Ishikawa (cell line): ENCODE results near the gene TEX48.

ENCODE experiments used
- CEBPB ChIP-seq: IDR thresholded peaks from 2 replicates; pipeline ENCODE4 v1.6.1; 2012
- CREB1 ChIP-seq: IDR thresholded peaks from 2 replicates; pipeline ENCODE4 v1.6.1; 2012; ENCODE audit warnings: low read depth
- EGR1 ChIP-seq: IDR thresholded peaks from 2 replicates; pipeline ENCODE4 v1.6.1; 2012
- EP300 ChIP-seq: IDR thresholded peaks from 2 replicates; pipeline ENCODE4 v1.6.1; 2012; ENCODE audit warnings: borderline replicate concordance
- FOXM1 ChIP-seq: IDR thresholded peaks from 2 replicates; pipeline ENCODE4 v1.6.1; 2012; ENCODE audit warnings: low read depth, borderline replicate concordance
- MAX ChIP-seq: IDR thresholded peaks from 2 replicates; pipeline ENCODE4 v1.6.1; 2012
- NFIC ChIP-seq: IDR thresholded peaks from 2 replicates; pipeline ENCODE4 v1.6.1; 2012
- RAD21 ChIP-seq: IDR thresholded peaks from 2 replicates; pipeline ENCODE4 v1.6.1; 2012; ENCODE audit warnings: low read depth
- TAF1 ChIP-seq: IDR thresholded peaks from 2 replicates; pipeline ENCODE4 v1.6.1; 2012; ENCODE audit warnings: low read depth, mild to moderate bottlenecking
- TCF12 ChIP-seq: IDR thresholded peaks from 2 replicates; pipeline ENCODE4 v1.6.1; 2012; ENCODE audit warnings: low read depth
- TEAD4 ChIP-seq: IDR thresholded peaks from 2 replicates; pipeline ENCODE4 v1.6.1; 2012
- YY1 ChIP-seq: IDR thresholded peaks from 2 replicates; pipeline ENCODE4 v1.6.1; 2012; ENCODE audit warnings: low read depth
- ZBTB7A ChIP-seq: IDR thresholded peaks from 2 replicates; pipeline ENCODE4 v1.6.1; 2012; ENCODE audit warnings: low read depth
- TF ChIP-seq, protein P1 (sequence below): IDR thresholded peaks from 2 replicates; pipeline ENCODE4 v1.6.1; 2012; ENCODE audit warnings: low read depth, mild to moderate bottlenecking
- TF ChIP-seq, protein P2 (sequence below): IDR thresholded peaks from 2 replicates; pipeline ENCODE4 v1.6.1; 2012

The TEX48 gene

DNA sequence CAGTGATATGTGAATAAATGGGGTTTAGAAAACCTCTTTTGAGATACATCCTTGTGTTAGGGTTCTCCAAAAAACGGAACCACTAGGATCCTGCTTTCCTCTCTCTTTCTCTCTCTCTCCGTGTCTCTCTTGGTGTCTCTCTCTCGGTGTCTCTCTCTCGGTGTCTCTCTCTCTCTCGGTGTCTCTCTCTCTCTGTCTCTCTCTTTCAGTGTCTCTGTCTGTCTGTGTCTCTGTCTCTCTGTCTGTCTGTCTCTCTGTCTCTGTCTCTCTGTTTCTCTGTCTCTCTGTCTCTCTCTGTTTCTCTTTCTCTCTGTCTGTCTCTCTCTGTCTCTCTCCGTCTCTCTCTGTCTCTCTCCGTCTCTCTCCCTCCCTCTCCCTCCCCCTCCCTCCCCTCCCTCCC lies 7.8 kb upstream of the TEX48 start:
- TF ChIP-seq RAD21 (no peak), TAF1 (no peak), EP300 (no peak), TEAD4 (no peak), EGR1 (no peak), TCF12 (no peak)
- TF ChIP-seq, protein P1, sequence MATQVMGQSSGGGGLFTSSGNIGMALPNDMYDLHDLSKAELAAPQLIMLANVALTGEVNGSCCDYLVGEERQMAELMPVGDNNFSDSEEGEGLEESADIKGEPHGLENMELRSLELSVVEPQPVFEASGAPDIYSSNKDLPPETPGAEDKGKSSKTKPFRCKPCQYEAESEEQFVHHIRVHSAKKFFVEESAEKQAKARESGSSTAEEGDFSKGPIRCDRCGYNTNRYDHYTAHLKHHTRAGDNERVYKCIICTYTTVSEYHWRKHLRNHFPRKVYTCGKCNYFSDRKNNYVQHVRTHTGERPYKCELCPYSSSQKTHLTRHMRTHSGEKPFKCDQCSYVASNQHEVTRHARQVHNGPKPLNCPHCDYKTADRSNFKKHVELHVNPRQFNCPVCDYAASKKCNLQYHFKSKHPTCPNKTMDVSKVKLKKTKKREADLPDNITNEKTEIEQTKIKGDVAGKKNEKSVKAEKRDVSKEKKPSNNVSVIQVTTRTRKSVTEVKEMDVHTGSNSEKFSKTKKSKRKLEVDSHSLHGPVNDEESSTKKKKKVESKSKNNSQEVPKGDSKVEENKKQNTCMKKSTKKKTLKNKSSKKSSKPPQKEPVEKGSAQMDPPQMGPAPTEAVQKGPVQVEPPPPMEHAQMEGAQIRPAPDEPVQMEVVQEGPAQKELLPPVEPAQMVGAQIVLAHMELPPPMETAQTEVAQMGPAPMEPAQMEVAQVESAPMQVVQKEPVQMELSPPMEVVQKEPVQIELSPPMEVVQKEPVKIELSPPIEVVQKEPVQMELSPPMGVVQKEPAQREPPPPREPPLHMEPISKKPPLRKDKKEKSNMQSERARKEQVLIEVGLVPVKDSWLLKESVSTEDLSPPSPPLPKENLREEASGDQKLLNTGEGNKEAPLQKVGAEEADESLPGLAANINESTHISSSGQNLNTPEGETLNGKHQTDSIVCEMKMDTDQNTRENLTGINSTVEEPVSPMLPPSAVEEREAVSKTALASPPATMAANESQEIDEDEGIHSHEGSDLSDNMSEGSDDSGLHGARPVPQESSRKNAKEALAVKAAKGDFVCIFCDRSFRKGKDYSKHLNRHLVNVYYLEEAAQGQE = no peak
- TF ChIP-seq, protein P2, sequence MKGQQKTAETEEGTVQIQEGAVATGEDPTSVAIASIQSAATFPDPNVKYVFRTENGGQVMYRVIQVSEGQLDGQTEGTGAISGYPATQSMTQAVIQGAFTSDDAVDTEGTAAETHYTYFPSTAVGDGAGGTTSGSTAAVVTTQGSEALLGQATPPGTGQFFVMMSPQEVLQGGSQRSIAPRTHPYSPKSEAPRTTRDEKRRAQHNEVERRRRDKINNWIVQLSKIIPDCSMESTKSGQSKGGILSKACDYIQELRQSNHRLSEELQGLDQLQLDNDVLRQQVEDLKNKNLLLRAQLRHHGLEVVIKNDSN = no peak

DNA sequence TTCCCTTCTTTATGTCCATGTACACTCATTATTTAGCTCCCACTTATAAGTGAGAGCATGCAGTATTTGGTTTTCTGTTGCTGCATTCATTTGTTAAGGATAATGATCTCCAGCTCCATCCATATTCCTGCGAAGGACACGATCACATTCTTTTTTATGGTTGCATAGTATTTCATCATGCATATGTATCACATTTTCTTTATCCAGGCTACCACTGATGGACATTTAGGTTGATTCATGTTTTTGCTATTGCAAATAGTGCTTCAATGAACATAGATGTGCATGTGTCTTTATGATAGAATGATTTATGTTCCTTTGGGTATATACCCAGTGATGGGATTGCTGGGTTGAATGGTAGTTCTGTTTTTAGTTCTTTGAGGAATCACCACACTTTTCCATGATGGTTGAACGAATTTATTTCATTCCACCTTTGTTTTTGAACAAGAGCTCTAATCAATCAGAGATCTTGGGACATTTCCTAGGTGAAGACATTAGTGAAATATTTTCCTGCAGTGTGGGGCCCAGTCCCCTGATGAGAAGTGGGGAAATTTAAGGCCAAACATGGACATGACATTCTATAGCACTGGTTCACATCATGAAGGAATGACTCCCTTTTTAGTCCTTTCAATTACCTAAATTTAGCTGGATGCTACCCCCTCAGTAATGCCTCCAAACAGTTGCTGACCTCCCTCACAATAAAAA lies 7.1 kb upstream of the TEX48 start:
- TF ChIP-seq, protein P1 = no peak
- TF ChIP-seq CREB1 (no peak), EP300 (no peak), TAF1 (no peak), TEAD4 (no peak), EGR1 (no peak), MAX (no peak), ZBTB7A (no peak), RAD21 (no peak), TCF12 (no peak), FOXM1 (no peak)

DNA sequence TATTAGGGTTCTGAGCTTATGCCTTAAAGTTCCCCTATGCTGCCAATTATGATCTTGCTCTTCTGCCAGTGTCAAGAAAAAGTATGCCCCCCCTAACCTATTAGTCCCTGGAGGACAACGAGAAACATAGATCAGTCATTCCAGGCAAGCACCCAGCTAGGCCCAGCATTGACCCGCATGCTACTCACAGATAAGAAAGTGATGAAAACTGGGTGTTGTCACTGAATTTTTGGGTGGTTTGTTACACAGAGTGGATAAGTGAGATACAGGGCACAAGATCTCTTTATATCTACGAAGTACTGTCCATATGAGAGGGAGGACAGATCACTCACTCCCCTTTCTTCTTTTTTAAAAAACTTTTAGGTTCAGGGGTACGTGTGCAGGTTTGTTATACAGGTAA lies 6.4 kb upstream of the TEX48 start:
- TF ChIP-seq CREB1 = no peak
- no peak for TF ChIP-seq EGR1
- TF ChIP-seq TAF1 = no peak
- no peak for TF ChIP-seq CEBPB
- TF ChIP-seq, protein P2 = no peak
- no peak for TF ChIP-seq YY1
- TF ChIP-seq TEAD4 = no peak
- TF ChIP-seq ZBTB7A = no peak
- TF ChIP-seq, protein P1 = no peak

DNA sequence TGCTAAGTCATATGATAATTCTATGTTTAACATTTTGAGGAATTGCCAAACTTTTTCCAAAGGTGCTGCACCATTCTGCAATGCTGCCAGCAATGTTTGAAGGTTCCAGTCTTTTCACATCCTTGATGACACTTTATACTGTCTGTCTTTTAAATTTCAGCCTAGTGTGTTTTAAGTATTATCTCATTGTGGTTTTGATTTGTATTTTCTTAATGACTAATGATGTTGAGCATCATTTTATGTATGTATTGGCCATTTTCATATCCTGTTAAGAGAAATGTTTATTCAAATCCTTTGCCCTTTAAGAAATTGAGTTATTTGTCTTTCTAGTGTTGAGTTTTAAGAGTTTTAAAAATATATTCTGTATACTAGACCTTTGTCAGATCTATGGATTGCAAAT lies 5.0 kb upstream of the TEX48 start:
- TF ChIP-seq TEAD4 = no peak
- no peak for TF ChIP-seq TAF1
- TF ChIP-seq FOXM1 = no peak
- no peak for TF ChIP-seq RAD21
- TF ChIP-seq, protein P1 = no peak
- TF ChIP-seq NFIC = no peak
- no peak for TF ChIP-seq MAX
- no peak for TF ChIP-seq ZBTB7A
- TF ChIP-seq, protein P2 = no peak
- TF ChIP-seq CEBPB = no peak
- no peak for TF ChIP-seq EP300
- TF ChIP-seq TCF12 = no peak
- TF ChIP-seq YY1 = no peak
- no peak for TF ChIP-seq CREB1
- no peak for TF ChIP-seq EGR1
